Suppressor macrophage (primary cell): ENCODE data around the gene CATSPER4.

Experiments
- DNase-seq, 4 experiments: peaks; one replicate each; pipeline ENCODE4 v3.0.0-alpha.2; 2020 to 2022

CATSPER4 gene

DNA sequence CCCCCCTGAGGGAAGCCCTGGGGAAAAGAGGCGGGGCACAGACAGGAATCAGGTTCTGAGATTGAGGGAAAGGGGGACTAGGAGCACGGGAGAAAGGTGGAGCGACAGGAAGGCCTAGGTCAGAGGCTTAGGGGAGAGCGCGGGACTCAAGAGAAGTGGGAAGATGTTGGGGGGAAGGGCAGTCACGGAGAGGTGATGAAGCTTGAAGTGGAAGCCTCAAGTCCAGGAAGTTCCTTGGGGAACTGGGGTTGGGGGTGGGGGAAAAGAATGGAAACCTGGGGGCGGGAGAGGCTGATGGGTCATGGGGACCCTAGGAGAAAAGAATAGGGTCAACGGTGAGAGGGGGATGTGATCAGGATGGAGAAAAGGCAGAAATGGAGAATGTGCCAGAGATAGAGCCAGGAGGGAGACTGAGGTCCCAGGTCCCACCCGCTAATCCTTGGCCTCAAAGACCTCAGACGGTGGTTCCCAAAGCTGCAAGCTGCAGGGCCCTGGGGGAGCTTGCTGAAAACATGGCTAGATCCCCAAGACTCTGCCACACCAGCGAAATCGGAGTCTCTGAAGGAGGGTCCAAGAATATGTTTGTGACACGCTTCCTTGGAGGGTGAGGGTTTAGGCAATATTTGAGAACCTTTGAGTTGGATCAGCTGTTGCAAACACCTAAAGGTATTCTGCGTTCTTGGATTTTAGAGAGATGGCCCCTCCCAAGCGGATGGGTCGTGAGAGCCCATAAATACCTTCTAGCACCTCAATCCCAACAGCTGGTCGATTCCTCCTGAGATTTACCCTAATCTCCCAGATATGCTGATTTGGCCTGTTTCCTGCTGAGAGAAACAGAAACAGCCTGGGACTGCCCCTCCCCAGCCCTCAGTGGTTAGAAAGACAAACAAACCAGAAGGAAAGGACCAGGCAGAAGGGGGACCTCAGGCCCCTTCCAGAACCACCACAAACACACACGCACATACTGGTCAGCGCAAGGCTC is 25.2 kb upstream of the CATSPER4 start:
- DNase-seq: peak in 2 of 4 experiments; percentile 19 to 32

GRCh38 chr1:26166719-26167281 is 23.6 kb upstream of the CATSPER4 start:
- no peak for DNase-seq

- no peak for DNase-seq
Observed at GRCh38 chr1:26168410-26169197, 21.8 kb upstream of the CATSPER4 start, which contains the start of gene C1orf232. Gene C1orf232 (minus strand): TSS chr1:26168963. CDS start chr1:26168499, 464 bp downstream.

GRCh38 chr1:26169198-26169554 is 21.2 kb upstream of the CATSPER4 start:
- no peak for DNase-seq

- DNase-seq: peak; percentile 95 to 98 (median 96)
Observed at GRCh38 chr1:26169669-26170471, 20.5 kb upstream of the CATSPER4 start, which contains the start of gene ZNF593. Gene ZNF593 (plus strand): TSS chr1:26169908. CDS start chr1:26169984, 76 bp downstream.

DNA sequence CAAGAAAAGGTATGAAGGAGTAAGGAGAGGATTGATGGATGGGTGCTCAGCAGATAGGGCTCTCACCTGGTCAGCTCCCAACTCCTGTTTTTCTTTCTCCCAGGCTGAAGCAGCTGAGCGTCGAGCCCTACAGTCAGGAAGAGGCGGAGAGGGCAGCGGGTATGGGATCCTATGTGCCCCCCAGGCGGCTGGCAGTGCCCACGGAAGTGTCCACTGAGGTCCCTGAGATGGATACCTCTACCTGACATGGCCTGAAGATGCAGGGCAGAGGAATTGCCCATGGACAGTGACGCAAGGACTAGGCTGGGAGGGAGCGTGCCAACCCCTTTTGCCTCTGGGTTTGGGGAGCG is 20.0 kb upstream of the CATSPER4 start:
- DNase-seq: no peak

GRCh38 chr1:26171084-26172072 is 19.0 kb upstream of the CATSPER4 start, which contains the start of gene ZNF593OS:
Gene ZNF593OS (minus strand): TSS chr1:26171832. CDS start chr1:26171661, 171 bp downstream.
- DNase-seq: no peak

- no peak for DNase-seq
Observed at GRCh38 chr1:26175346-26175745, 15.1 kb upstream of the CATSPER4 start.

GRCh38 chr1:26177182-26177684 is 13.2 kb upstream of the CATSPER4 start, which contains the start of gene CNKSR1:
Gene CNKSR1 (plus strand): TSS chr1:26177491. CDS start chr1:26177548, 57 bp downstream.
- DNase-seq: no peak

DNA sequence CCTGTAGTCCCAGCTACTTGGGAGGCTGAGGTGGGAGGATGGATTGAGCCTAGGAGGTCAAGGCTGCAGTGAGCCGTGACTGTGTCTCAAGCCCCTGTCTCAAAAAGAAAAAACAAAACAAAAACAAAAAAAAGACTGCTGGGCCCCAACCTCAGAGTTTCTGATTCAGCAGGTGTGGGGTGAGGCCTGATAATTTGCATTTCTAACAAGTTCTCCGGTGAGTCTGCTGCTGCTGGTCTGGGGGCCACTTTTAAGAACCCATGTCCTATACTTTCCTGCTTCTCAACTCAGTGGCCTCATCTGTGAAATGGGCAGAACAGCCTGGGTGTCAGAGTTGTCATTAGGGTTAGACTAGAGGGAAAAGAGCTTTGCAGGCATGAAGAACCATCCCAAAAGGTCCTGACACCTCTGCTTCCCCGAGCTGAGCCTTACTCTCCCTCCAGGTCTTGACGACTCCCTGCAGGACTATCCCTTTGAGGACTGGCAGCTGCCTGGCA is 10.3 kb upstream of the CATSPER4 start:
- DNase-seq: no peak

DNA sequence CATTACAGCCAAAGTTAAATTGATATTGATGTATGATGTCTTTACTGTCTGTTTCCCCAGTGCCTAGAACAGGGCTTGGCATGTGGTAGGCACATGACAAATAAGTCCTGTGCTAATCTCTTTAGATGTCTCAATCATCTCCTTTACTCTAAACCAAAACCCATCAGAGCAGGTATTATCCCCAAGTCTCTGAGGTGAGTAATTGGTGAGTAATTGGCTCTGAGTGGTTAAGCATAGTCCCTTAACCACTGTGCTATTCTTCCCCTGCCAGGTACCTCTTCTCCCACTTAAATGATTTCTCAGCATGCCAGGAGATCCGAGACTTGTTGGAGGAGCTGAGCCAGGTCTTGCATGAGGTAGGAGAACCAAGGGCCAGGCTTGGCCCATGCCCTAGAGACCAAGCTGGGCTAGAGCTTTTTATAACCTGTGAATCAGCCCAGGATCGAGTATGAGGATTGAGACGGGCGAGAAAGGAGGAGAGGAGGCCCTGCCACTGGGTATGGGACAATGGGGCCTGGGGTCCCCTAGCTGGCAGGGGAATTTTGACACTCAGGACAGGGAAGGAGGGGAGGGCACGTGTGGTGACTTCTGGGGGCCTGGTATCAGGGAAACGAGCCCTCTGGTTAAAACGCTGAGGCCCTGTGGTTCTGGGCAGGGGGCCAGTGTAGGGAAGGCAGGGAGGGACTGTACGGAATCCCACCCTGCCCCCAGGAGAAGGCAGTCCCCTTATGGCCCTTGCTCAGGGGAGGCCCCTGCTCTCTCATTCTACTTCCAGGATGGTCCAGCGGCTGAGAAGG is 8.6 kb upstream of the CATSPER4 start:
- DNase-seq: no peak

- DNase-seq: no peak
Observed at GRCh38 chr1:26182383-26182696, 8.1 kb upstream of the CATSPER4 start.

DNA sequence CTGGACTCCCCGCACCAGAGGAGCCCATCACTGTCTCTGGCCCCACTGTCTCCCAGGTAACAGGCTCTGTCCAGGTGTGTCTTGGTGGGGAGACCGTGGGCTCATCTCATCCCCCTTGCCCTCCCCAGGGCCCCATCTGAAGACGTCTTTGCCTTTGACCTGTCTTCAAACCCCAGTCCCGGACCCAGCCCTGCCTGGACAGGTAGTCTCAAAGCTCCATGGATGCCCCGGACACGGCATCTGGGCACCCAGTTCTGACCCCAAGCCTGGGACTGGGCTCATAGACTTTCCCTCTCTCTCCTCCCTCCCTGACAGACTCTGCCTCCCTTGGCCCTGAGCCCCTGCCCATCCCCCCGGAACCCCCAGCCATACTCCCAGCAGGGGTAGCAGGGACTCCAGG is 6.3 kb upstream of the CATSPER4 start:
- no peak for DNase-seq

- no peak for DNase-seq
Observed at GRCh38 chr1:26184883-26185282, 5.5 kb upstream of the CATSPER4 start.

DNA sequence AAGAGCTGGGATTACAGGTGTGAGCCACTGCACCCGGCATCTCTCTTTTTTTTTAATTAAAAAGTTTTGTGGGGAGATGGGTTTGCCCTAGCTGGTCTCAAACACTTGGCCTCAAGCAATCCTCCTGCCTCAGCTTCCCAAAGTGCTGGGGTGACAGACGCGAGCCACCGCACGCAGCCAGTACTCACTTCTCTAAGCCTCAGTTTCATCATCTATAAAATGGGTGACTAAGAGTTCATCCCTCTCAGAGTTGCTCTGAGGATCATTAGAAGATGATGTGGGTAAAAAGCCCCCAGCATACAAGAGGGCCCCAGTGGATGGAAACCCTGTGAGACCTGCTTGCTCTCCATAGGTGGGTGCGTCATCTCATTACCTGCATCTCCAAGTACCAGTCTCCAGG is 2.5 kb upstream of the CATSPER4 start:
- no peak for DNase-seq

DNA sequence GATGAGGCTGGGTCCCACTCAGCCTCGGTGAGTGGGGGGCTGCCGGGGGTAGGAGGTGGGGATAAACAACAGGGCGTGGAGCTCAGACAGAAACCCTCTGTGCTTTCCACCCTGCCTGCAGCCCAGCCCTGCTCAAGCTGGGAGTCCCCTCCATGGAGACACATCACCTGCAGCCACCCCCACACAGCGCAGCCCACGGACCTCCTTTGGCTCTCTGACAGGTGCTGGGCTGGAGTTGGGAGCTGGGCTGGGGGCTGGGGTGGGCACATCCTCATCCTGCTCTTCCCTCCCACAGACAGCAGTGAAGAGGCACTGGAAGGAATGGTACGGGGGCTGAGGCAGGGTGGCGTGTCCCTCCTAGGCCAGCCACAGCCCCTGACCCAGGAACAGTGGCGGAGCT is 1.9 kb upstream of the CATSPER4 start:
- DNase-seq: no peak

GRCh38 chr1:26189331-26189730 is 1.1 kb upstream of the CATSPER4 start:
- no peak for DNase-seq

- DNase-seq: no peak
Observed at GRCh38 chr1:26189751-26190275, 589 bp upstream of the CATSPER4 start.

- DNase-seq: no peak
Observed at GRCh38 chr1:26191739-26192138, 1.3 kb downstream of the CATSPER4 start.
